Epithelial cell of proximal tubule (primary cell): ENCODE results near the gene KRTAP9-4. TPM values are rescaled to one million over a fixed set of nuclear protein-coding genes. Genes with fewer than 3 reads are reported as not detected.
"Not testable (repeated sequence)": the region's sequence is repeated elsewhere in the genome, so short reads cannot be mapped to it uniquely, and the experiment has no call there.

Experiments
- DNase-seq: peaks from one replicate; pipeline ENCODE4 v3.0.0-alpha.2; 2011; ENCODE audit warnings: low read depth
- H3K4me3 ChIP-seq: 2 replicates; pipeline ENCODE4 v1.5.1; 2011; ENCODE audit warnings: low read depth, mild to moderate bottlenecking, low read length
- total RNA-seq: library from RNA; depleted of rRNA; stranded (reverse); fragments of >200 nt; gene quantifications from 2 replicates; pipeline ENCODE4 v1.2.3, GENCODE V29; 2015
- TF ChIP-seq, protein P1 (sequence below): conservative IDR thresholded peaks from 2 replicates; pipeline ENCODE4 v1.5.1; 2012; ENCODE audit warnings: low read depth, mild to moderate bottlenecking, low read length

KRTAP9-4 gene
- total RNA-seq, 1 donor from 2014 or later, result not detected

- no peak overlapping the region for H3K4me3 ChIP-seq
- TF ChIP-seq, protein P1, sequence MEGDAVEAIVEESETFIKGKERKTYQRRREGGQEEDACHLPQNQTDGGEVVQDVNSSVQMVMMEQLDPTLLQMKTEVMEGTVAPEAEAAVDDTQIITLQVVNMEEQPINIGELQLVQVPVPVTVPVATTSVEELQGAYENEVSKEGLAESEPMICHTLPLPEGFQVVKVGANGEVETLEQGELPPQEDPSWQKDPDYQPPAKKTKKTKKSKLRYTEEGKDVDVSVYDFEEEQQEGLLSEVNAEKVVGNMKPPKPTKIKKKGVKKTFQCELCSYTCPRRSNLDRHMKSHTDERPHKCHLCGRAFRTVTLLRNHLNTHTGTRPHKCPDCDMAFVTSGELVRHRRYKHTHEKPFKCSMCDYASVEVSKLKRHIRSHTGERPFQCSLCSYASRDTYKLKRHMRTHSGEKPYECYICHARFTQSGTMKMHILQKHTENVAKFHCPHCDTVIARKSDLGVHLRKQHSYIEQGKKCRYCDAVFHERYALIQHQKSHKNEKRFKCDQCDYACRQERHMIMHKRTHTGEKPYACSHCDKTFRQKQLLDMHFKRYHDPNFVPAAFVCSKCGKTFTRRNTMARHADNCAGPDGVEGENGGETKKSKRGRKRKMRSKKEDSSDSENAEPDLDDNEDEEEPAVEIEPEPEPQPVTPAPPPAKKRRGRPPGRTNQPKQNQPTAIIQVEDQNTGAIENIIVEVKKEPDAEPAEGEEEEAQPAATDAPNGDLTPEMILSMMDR, result no peak
- DNase-seq, result no peak
These were observed 22.4 kb downstream of the KRTAP9-4 start for GRCh38 chr17:41271858-41272257.

GRCh38 chr17:41275648-41276190, 26.2 kb downstream of the KRTAP9-4 start, which contains the start of gene KRTAP9-7:
KRTAP9-7 (plus strand) TSS chr17:41275698; CDS start chr17:41275698, 0 bp downstream.
- not testable (repeated sequence) for H3K4me3 ChIP-seq, DNase-seq

DNA sequence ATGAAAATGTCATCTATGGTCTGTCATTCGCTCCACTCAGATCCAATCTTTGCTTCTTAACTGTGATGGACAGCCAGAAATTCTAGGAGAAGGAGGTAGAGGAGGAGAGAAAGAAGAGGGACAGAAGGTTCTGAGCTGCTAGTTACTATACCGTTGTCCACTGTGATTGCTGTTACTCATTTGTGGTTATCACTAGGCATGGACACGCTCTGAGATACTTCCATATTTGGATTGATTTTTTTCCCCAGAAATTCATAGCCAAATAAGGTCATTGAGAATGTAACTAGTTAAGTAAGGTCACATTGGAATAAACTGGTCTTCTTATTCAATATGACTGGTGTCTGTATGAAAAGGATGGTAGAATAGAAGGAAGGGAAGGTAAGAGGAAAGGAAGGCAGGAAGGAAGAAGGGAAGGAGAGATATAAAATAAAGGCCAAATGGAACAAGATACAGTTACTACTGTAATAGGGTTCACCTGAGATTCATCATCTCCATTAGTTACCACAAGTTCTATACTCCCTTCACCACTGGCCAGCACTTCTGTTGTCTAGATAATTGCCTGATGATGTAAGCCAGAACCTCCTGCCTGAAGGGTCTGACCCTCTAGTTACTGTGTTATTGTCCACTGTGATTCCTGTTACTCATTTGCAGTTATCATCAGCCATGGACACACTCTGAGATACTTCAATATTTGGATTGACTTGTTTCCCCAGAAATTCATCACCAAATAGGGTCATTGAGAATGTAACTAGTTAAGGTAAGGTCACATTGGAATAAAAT, 28.9 kb downstream of the KRTAP9-4 start:
- no peak for DNase-seq
- H3K4me3 ChIP-seq, result no peak overlapping the region
- TF ChIP-seq, protein P1, result no peak

DNA sequence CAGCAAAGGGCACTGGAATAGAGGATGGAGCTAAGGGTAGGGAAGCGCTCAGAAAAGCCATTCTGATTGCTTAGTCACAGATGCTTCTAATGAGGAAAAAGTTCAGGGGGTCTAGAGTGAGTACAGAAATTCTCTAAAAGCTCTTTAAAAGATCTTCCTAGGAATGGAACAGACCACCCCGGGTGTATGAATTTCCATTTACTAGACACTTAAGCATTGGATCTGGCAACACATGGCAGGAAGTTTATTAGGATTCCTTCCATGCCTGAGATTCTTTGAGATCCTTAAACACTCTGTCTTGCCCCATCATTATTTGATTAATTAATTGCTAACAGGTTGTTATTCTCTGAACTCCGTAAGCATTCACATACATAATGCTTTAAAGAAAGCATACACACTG, 34.6 kb downstream of the KRTAP9-4 start:
- TF ChIP-seq, protein P1, result no peak
- no peak overlapping the region for H3K4me3 ChIP-seq
- DNase-seq, result no peak

- H3K4me3 ChIP-seq, result no peak overlapping the region
- TF ChIP-seq, protein P1, result no peak
- DNase-seq, result no peak
These were observed 35.1 kb downstream of the KRTAP9-4 start for GRCh38 chr17:41284546-41284945.

- no peak overlapping the region for H3K4me3 ChIP-seq
- TF ChIP-seq, protein P1, result no peak
- DNase-seq, result no peak
These were observed 37.6 kb downstream of the KRTAP9-4 start for GRCh38 chr17:41287050-41287449.

GRCh38 chr17:41294016-41294415, 44.5 kb downstream of the KRTAP9-4 start:
- no peak for DNase-seq
- TF ChIP-seq, protein P1, result no peak
- H3K4me3 ChIP-seq, result no peak overlapping the region
